ENCODE results near the gene GPS2. TPM values are rescaled to one million over a fixed set of nuclear protein-coding genes. Genes with fewer than 3 reads are reported as not detected.

Gene GPS2
- polyA plus RNA-seq, 1 donor (not counting 4 experiments of a cell fraction or from before 2014, with no cell fraction given), result 24.7 TPM

DNA sequence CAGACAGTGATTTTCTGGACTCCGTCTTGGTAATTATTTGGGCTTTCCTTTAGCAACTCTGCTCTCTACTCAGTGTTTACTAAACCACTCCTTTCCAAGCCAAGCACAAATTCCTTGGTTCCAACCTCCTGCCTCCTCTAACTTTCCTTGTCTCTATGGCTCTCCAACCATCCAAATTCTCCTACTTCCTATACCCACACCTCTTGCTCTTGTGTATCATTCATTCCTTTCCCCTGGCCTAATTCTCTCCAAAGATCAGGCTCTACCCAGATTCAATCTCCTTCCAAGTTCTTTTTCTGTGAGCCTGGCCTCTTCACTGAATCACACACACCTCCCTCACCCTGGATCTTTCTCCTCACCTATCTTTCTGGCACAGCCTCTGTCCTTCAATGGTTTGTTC is 12.8 kb upstream of the GPS2 start:
- Histone ChIP-seq H3K4me2 (ENCODE audit: control insufficient read depth, extremely low read depth, insufficient read depth, low read depth, low read length) (peak overlapping the region; percentile 91), H2AFZ (ENCODE audit: control insufficient read depth, low read length) (no peak overlapping the region), H3K9me3 (ENCODE audit: control insufficient read depth, low read depth, low read length) (no peaks in the 10 kb centered on the region), H3K36me3 (ENCODE audit: control insufficient read depth in 2 of 2, extremely low read depth in 1 of 2, insufficient read depth in 2 of 2, low read length in 2 of 2) (peaks cover 25 to 36% of the 10 kb centered on the region in 2 experiments), H3K9ac (ENCODE audit: control insufficient read depth, extremely low read depth, insufficient read depth, low read length) (peak overlapping the region; percentile 91), H3K4me3 (ENCODE audit: control insufficient read depth in 2 of 3, extremely low read depth in 1 of 3, insufficient read depth in 2 of 3, low read depth in 1 of 3, low read length in 3 of 3) (peak overlapping the region; percentile 85 to 95 (median 90)), H3K4me1 (ENCODE audit: control insufficient read depth, extremely low read depth, insufficient read depth, low read length) (peaks cover 8% of the 10 kb centered on the region), H3K9me1 (ENCODE audit: control insufficient read depth, extremely low read depth, insufficient read depth, low read length) (peaks cover 2% of the 10 kb centered on the region), H3K79me2 (ENCODE audit: control insufficient read depth, insufficient read depth, low read length) (peaks cover 17% of the 10 kb centered on the region), H3K27me3 (ENCODE audit: control insufficient read depth, extremely low read depth, insufficient read depth, low read length) (no peaks in the 10 kb centered on the region), H3K27ac (ENCODE audit: control insufficient read depth, insufficient read depth, low read length) (no peak overlapping the region), H4K20me1 (ENCODE audit: control insufficient read depth, extremely low read depth, insufficient read depth, low read length) (no peaks in the 10 kb centered on the region)
- TF ChIP-seq, protein P1, sequence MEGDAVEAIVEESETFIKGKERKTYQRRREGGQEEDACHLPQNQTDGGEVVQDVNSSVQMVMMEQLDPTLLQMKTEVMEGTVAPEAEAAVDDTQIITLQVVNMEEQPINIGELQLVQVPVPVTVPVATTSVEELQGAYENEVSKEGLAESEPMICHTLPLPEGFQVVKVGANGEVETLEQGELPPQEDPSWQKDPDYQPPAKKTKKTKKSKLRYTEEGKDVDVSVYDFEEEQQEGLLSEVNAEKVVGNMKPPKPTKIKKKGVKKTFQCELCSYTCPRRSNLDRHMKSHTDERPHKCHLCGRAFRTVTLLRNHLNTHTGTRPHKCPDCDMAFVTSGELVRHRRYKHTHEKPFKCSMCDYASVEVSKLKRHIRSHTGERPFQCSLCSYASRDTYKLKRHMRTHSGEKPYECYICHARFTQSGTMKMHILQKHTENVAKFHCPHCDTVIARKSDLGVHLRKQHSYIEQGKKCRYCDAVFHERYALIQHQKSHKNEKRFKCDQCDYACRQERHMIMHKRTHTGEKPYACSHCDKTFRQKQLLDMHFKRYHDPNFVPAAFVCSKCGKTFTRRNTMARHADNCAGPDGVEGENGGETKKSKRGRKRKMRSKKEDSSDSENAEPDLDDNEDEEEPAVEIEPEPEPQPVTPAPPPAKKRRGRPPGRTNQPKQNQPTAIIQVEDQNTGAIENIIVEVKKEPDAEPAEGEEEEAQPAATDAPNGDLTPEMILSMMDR (optimal IDR thresholded peaks at IDR 0.05 in 1 of 3, IDR thresholded peaks at IDR 0.05 in 1 of 3, conservative IDR thresholded peaks at IDR 0.05 in 1 of 3; ENCODE audit: extremely low read depth in 1 of 3, insufficient read depth in 2 of 3, low read length in 3 of 3), result no peak
- no peak for TF ChIP-seq EZH2 (IDR thresholded peaks at IDR 0.05; ENCODE audit: low read length)
- FAIRE-seq (no peak), DNase-seq (ENCODE audit: low read depth, low spot score) (no peak)
- dilution Hi-C loops (cut with MboI; ENCODE audit: extremely low pct_ligation_motif_present, low sequenced_read_pairs), result no loop called here

DNA sequence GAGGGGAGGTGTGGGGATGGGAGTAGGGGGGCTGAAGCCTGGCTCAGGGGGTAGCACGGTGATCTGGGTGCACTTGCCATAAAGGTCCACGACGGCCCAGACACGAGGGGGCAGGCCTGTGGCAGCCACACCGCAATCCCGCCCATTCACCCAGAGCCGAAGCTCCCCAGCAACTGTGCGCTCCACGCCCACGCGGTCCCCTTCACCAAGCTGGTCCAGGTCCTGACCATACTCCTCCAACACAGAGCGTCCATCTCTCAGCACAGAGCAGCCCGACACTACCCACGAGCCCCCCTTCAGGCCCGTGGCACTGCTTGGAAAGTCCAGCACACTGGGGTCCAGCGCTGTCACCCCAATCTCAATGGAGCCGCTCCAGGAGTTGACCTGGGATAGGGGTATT is 12.3 kb upstream of the GPS2 start:
- Histone ChIP-seq H3K9me3 (ENCODE audit: control insufficient read depth, low read depth, low read length) (no peaks in the 10 kb centered on the region), H3K36me3 (ENCODE audit: control insufficient read depth in 2 of 2, extremely low read depth in 1 of 2, insufficient read depth in 2 of 2, low read length in 2 of 2) (peaks cover 30 to 41% of the 10 kb centered on the region in 2 experiments), H3K9ac (ENCODE audit: control insufficient read depth, extremely low read depth, insufficient read depth, low read length) (no peak overlapping the region), H4K20me1 (ENCODE audit: control insufficient read depth, extremely low read depth, insufficient read depth, low read length) (no peaks in the 10 kb centered on the region), H3K4me3 (ENCODE audit: control insufficient read depth in 2 of 3, extremely low read depth in 1 of 3, insufficient read depth in 2 of 3, low read depth in 1 of 3, low read length in 3 of 3) (no peak overlapping the region), H2AFZ (ENCODE audit: control insufficient read depth, low read length) (no peak overlapping the region), H3K9me1 (ENCODE audit: control insufficient read depth, extremely low read depth, insufficient read depth, low read length) (peaks cover 2% of the 10 kb centered on the region), H3K27me3 (ENCODE audit: control insufficient read depth, extremely low read depth, insufficient read depth, low read length) (no peaks in the 10 kb centered on the region), H3K4me2 (ENCODE audit: control insufficient read depth, extremely low read depth, insufficient read depth, low read depth, low read length) (peak overlapping the region; percentile 91), H3K79me2 (ENCODE audit: control insufficient read depth, insufficient read depth, low read length) (peaks cover 17% of the 10 kb centered on the region), H3K4me1 (ENCODE audit: control insufficient read depth, extremely low read depth, insufficient read depth, low read length) (peaks cover 8% of the 10 kb centered on the region), H3K27ac (ENCODE audit: control insufficient read depth, insufficient read depth, low read length) (no peak overlapping the region)
- dilution Hi-C loops (cut with MboI; ENCODE audit: extremely low pct_ligation_motif_present, low sequenced_read_pairs), result no loop called here
- DNase-seq (ENCODE audit: low read depth, low spot score) (no peak), FAIRE-seq (no peak)
- TF ChIP-seq EZH2 (IDR thresholded peaks at IDR 0.05; ENCODE audit: low read length), result no peak
- TF ChIP-seq, protein P1 (optimal IDR thresholded peaks at IDR 0.05 in 1 of 3, IDR thresholded peaks at IDR 0.05 in 1 of 3, conservative IDR thresholded peaks at IDR 0.05 in 1 of 3; ENCODE audit: extremely low read depth in 1 of 3, insufficient read depth in 2 of 3, low read length in 3 of 3), result no peak

All from keratinocyte (primary cell).